Right cardiac atrium (tissue), 5 donors: ENCODE measurements around the gene METTL6. TPM values are rescaled to one million over a fixed set of nuclear protein-coding genes. Genes with fewer than 3 reads are reported as not detected.
A peak's percentile ranks its signal among the peaks of the same experiment; 100 is the strongest.
"Not testable (repeated sequence)": the region's sequence is repeated elsewhere in the genome, so short reads cannot be mapped to it uniquely, and the experiment has no call there.

Experiments
- ATAC-seq, 2 donors: fragments of 200-7000 bp; cut with Tn5 transposase; one replicate each; pipeline versions ENCODE4 v1.8.0 to v1.9.1; 2020; ENCODE audit warnings: moderate library complexity in 2 of 2, mild to moderate bottlenecking in 1 of 2
- DNase-seq, 3 donors: peaks; one replicate each; pipeline ENCODE4 v3.0.0-alpha.2; 2020
- H3K27ac ChIP-seq: one replicate; pipeline ENCODE4 v1.5.1; 2013; ENCODE audit warnings: mild to moderate bottlenecking, low read length, control low read depth, moderate library complexity
- H3K27me3 ChIP-seq: one replicate; pipeline ENCODE4 v1.6.1; 2013; ENCODE audit not compliant: control insufficient read depth, insufficient read depth
- H3K4me1 ChIP-seq: one replicate; pipeline ENCODE4 v1.6.1; 2013; ENCODE audit warnings: low read length; ENCODE audit not compliant: control insufficient read depth, insufficient read depth
- H3K4me3 ChIP-seq: one replicate; pipeline ENCODE4 v1.5.1; 2013; ENCODE audit warnings: low read length, control low read depth
- H3K9me3 ChIP-seq: one replicate; pipeline ENCODE4 v1.6.1; 2013; ENCODE audit warnings: low read length; ENCODE audit not compliant: control insufficient read depth
- WGBS: extraction: QIAGEN DNeasy Blood & Tissue Kit; methylation state at CpG from one replicate; pipeline ENCODE4 v1.1.7; 2013; 5-methylcytosine and 5-hydroxymethylcytosine counted together
- intact Hi-C, 4 donors: fragments of 100-400 bp; cut with DNase I; formaldehyde crosslinking; loops; one replicate each; pipeline versions ENCODE4 v1.11.0 to v1.14.0; 2022 to 2023
- polyA plus RNA-seq: library from polyadenylated mRNA; stranded (reverse); fragments of 200-250 nt; gene quantifications from one replicate; pipeline ENCODE4 v1.2.3, GENCODE V29; 2013
- total RNA-seq, 4 donors: library from RNA; stranded (reverse); fragmentation: NEBNext Ultra II Directional; extraction: Animal tissue kit (Norgen Biotek cat#: 25700); gene quantifications; one replicate each; pipeline ENCODE4 v1.2.1, GENCODE V29; 2021
- donor health status: healthy with polysubstance abuse.
- donor health status: DM: no; HTN: yes; CAD: no.
- donor health status: DM: no; HTN: no; CAD: no.
- donor health status: DM: no; HTN: yes; CAD: no; lungs with severe emphysema.
- donor health status: DM: yes; HTN: yes; CAD: no.

The METTL6 gene
- total and polyA plus RNA-seq, 5 donors = 8.3 to 11.8 (median 10.4) TPM

DNA sequence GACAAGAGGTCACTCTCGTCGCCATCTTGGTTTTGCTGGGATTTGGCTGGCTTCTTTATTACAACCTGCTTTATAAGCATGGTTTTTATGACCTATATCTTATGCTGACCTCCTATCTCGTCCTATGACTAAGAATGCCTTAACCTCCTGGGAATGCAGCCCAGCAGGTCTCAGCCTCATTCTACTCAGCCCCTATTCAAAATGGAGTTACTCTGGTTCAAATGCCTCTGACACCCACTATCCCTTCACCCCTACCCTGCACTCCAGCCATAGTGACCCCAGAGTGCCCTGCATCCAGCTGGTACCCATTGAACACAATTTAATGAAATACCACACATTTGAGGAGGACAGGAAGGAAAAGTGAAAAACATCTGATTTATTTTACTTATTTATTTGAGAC lies 23.4 kb downstream of the METTL6 start:
- no peaks in the 10 kb centered on the region for H3K27me3 ChIP-seq
- no peaks in the 10 kb centered on the region for H3K9me3 ChIP-seq
- no peak overlapping the region for H3K4me3 ChIP-seq
- intact Hi-C loops = loop anchor here in 1 of 4 donors (10.0 kb wide), 1 partner anchor 199 kb away; the partner anchor contains the start of gene CAPN7
- WGBS = 73% methylated on average over 3 of the region's 3 CpGs
- DNase-seq (no peak), ATAC-seq (no peak)
- H3K27ac ChIP-seq = no peak overlapping the region
- no peaks in the 10 kb centered on the region for H3K4me1 ChIP-seq

DNA sequence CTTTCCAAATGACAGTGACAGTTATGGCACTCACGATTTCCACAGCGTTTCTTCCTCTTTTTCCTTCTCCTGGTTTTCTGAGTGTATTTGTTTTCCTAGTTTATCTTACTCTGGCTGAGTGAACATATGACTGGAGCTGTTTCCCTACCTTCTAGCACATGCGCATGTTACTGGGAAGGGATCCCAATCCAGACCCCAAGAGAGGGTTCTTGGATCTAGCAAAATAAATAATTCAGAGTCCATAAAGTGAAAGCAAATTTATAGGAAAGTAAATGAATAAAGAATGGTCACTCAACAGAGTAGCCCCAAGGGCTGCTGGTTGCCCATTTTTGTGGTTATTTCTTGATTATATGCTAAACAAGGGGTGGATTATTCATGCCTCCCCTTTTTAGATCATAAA lies 23.8 kb downstream of the METTL6 start:
- no peak overlapping the region for H3K27ac ChIP-seq
- peak in 1 of 2 donors; percentile 44 for ATAC-seq
- DNase-seq = peak in 1 of 3 donors; percentile 44
- H3K9me3 ChIP-seq = no peaks in the 10 kb centered on the region
- no peaks in the 10 kb centered on the region for H3K27me3 ChIP-seq
- intact Hi-C loops = loop anchor here in 1 of 4 donors (10.0 kb wide), 1 partner anchor 199 kb away; the partner anchor contains the start of gene CAPN7
- no peaks in the 10 kb centered on the region for H3K4me1 ChIP-seq
- 40% methylated on average over 3 of the region's 3 CpGs for WGBS
- no peak overlapping the region for H3K4me3 ChIP-seq

DNA sequence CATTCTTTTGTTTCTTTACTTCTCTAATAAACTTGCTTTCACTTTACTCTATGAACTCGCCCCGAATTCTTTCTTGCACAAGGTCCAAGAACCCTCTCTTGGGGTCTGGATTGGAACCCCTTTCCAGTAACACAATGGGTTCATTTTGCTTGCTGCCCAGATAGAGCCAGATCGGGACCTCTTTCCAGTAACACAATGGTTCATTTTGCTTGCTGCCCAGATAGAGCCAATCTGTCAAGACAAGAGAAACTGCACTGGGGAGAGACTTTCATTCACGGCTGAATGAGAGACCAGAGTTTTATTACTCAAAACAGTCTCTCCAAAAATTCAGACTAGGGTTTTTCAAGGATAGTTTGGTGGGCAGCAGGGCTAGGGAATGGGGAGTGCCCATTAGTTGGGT lies 25.4 kb downstream of the METTL6 start:
- no peaks in the 10 kb centered on the region for H3K4me1 ChIP-seq
- 65% methylated on average over 4 of the region's 4 CpGs for WGBS
- DNase-seq (no peak), ATAC-seq (no peak)
- H3K27me3 ChIP-seq = no peaks in the 10 kb centered on the region
- no peak overlapping the region for H3K27ac ChIP-seq
- no peaks in the 10 kb centered on the region for H3K9me3 ChIP-seq
- no peak overlapping the region for H3K4me3 ChIP-seq
- intact Hi-C loops = loop anchor here in 1 of 4 donors (10.0 kb wide), 1 partner anchor 197 kb away; the partner anchor contains the start of gene CAPN7

DNA sequence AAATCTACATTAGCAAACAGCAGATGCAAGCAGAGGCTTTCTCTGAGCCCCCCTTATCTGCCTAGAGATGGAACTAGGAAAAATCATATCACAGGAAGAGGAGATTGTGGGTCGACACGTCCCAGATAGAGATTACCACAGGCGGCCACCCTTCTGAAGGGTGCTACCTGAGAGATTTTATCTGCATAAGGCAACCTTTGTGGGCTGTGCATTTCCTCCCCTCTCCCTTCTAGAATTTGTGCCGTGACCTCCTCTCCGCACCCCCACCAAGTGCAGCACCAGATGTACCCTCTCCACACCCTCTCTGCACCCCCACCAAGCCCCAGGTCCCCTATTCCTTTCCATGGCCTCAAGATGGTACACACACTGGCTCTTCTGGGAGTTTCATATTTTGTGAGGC lies 27.4 kb downstream of the METTL6 start:
- no peaks in the 10 kb centered on the region for H3K4me1 ChIP-seq
- no peaks in the 10 kb centered on the region for H3K9me3 ChIP-seq
- ATAC-seq (no peak), DNase-seq (no peak)
- 70% methylated on average over 5 of the region's 5 CpGs for WGBS
- H3K27me3 ChIP-seq = no peaks in the 10 kb centered on the region
- H3K27ac ChIP-seq = no peak overlapping the region
- no peak overlapping the region for H3K4me3 ChIP-seq
- intact Hi-C loops = loop anchor here in 1 of 4 donors (10.0 kb wide), 1 partner anchor 195 kb away; the partner anchor contains the start of gene CAPN7

DNA sequence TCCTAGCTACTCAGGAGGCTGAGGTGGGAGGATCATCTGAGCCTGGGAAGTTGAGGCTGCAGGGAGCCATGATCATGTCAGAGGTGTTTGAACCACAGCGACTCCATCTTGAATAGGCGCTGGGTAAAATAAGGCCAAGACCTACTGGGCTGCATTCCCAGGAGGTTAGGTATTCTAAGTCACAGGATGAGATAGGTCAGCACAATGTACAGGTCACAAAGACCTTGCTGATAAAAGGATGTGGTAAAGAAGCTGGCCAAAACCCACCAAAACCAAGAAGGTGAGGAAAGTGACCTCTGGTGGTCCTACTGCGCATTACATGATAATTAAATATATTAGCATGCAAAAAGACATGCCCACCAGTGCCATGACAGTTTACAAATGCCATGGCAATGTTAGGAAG lies 28.6 kb downstream of the METTL6 start:
- intact Hi-C loops, H3K27ac ChIP-seq, ATAC-seq, H3K27me3 ChIP-seq, H3K9me3 ChIP-seq, DNase-seq, H3K4me3 ChIP-seq, H3K4me1 ChIP-seq: not testable (repeated sequence)
- WGBS = 96% methylated on average over 3 of the region's 3 CpGs

DNA sequence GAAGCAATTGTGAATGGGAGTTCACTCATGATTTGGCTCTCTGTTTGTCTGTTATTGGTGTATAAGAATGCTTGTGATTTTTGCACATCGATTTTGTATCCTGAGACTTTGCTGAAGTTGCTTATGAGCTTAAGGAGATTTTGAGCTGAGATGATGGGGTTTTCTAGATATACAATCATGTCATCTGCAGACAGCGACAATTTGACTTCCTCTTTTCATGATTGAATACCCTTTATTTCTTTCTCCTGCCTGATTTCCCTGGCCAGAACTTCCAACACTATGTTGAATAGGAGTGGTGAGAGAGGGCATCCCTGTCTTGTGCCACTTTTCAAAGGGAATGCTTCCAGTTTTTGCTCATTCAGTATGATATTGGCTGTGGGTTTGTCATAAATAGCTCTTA lies 34.1 kb downstream of the METTL6 start:
- WGBS = 85% methylated on average over 2 of the region's 2 CpGs

DNA sequence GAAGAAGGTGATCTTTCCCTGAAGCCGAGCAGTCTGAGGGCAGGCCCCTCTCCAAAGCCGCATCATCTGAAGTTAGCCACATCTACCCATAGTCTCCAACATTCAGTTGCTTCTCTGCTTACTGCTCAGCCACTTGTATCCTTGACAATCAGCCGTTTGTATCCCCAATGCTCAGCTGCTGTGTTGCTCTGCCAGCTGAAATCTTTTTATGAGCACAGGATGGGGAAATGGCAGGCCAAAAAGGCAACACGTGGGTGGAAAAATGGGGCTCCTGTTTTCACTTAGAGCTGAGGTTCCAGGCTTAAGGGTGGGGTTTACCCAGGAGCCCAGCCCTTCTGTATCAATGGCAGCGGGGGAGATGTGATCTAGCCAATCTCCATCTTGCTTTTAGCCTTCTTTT lies 36.3 kb downstream of the METTL6 start:
- WGBS = 74% methylated on average over 5 of the region's 5 CpGs
- no peak for DNase-seq

More for the DNA sequence above, 34.1 kb downstream of the METTL6 start:
- H3K27me3 ChIP-seq, H3K4me3 ChIP-seq, intact Hi-C loops, H3K27ac ChIP-seq, H3K4me1 ChIP-seq, H3K9me3 ChIP-seq, DNase-seq, ATAC-seq: not testable (repeated sequence)

DNA sequence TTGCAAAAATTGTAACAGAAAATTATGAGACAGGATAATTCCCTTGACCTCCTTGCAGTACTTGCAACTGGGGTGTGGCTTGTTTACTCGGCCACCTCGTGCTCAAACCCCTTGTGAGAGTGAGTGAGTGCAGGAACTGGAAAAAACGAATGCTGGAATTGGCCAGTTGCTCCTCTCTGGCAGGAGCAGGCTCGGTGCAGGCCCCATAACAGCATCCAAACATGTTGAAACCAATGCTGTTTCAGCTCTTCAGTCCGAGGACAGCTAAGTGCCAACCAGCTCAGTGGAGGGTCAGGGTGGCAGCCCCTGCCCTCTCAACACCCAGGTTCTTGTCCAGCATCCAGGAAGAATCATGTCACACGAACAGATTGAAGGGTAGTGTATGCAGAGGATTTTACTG lies 36.9 kb downstream of the METTL6 start:
- WGBS = 52% methylated on average over 6 of the region's 6 CpGs
- ATAC-seq = peak; percentile 47 to 51
- intact Hi-C loops = no loop called here
- peak overlapping the region; percentile 10 for H3K27ac ChIP-seq
- no peak overlapping the region for H3K4me3 ChIP-seq
- H3K4me1 ChIP-seq = no peaks in the 10 kb centered on the region
- H3K27me3 ChIP-seq = no peaks in the 10 kb centered on the region
- no peak for DNase-seq
- H3K9me3 ChIP-seq = no peaks in the 10 kb centered on the region

More for the DNA sequence above, 36.3 kb downstream of the METTL6 start:
- Histone ChIP-seq H3K27me3 (no peaks in the 10 kb centered on the region), H3K9me3 (no peaks in the 10 kb centered on the region), H3K27ac (no peak overlapping the region), H3K4me1 (no peaks in the 10 kb centered on the region), H3K4me3 (no peak overlapping the region)
- intact Hi-C loops = no loop called here
- no peak for ATAC-seq

DNA sequence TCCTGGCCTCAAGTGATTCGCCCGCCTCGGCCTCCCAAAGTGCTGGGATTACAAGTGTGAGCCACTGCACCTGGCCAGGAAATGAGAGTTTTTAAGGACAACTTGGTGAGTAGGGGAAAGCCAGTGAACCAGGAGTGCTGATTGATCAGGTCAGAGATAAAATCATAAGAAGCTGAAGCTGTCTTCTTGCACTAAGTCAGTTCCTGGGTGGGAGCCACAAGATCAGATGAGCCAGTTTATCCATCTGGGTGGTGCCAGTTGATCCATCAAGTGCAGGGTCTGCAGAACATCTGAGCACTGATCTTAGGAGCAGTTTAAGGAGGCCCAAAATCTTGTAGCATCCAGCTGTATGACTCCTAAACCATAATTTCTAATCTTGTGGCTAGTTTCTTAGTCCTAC lies 39.0 kb downstream of the METTL6 start:
- not testable (repeated sequence) for DNase-seq, H3K27ac ChIP-seq, H3K4me3 ChIP-seq, H3K4me1 ChIP-seq, H3K9me3 ChIP-seq, H3K27me3 ChIP-seq, ATAC-seq
- intact Hi-C loops = loop anchor here in 1 of 4 donors (10.0 kb wide), 1 partner anchor 184 kb away; the partner anchor contains the start of gene CAPN7
- WGBS = 92% methylated on average over 3 of the region's 3 CpGs

DNA sequence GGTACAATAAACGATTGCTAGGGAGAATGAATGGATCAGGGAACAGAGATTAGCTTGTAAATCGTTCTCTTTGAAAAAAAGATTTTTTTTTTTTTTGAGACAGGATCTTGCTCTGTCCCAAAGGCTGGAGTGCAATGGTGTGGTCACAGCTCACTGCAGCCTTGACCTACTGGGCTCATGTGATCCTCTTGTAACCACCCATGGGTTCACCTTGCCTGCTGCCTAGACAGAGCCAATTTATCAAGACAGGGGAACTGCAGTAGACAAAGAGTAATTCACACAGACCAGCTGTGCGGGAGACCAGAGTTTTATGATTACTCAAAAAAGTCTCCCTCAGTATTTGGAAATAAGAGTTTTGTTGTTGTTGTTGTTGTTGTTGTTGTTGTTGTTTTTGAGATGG lies 39.6 kb downstream of the METTL6 start:
- H3K9me3 ChIP-seq = no peaks in the 10 kb centered on the region
- no peaks in the 10 kb centered on the region for H3K27me3 ChIP-seq
- intact Hi-C loops = loop anchor here in 1 of 4 donors (10.0 kb wide), 1 partner anchor 183 kb away; the partner anchor contains the start of gene CAPN7
- no peak overlapping the region for H3K27ac ChIP-seq
- WGBS = 78% methylated on average over 3 of the region's 3 CpGs
- ATAC-seq (no peak), DNase-seq (no peak)
- no peaks in the 10 kb centered on the region for H3K4me1 ChIP-seq
- H3K4me3 ChIP-seq = no peak overlapping the region

DNA sequence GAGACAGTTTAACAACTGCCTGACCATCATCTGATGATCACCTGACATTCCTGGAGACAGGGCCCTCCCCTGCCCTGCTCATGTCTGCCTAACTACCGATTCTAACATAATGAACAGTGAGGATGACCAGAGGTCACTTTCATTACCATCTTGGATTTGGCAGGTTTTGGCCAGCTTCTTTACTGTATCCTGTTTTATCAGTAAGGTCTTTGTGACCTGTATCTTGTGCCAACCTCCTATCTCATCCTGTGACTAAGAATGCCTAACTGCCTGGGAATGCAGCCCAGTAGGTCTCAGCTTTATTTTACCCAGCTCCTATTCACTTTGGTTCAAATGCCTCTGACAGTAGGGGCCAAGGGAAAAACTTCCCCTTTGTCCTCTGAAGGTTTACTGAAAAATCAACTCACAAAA lies 40.2 kb downstream of the METTL6 start:
- Histone ChIP-seq H3K4me3 (no peak overlapping the region), H3K27me3 (no peaks in the 10 kb centered on the region), H3K27ac (no peak overlapping the region), H3K9me3 (no peaks in the 10 kb centered on the region), H3K4me1 (no peaks in the 10 kb centered on the region)
- intact Hi-C loops = loop anchor here in 1 of 4 donors (10.0 kb wide), 1 partner anchor 182 kb away; the partner anchor contains the start of gene CAPN7
- DNase-seq (no peak), ATAC-seq (peak; percentile 31 to 50)
- 38% methylated on average over 1 of the region's 1 CpG for WGBS

DNA sequence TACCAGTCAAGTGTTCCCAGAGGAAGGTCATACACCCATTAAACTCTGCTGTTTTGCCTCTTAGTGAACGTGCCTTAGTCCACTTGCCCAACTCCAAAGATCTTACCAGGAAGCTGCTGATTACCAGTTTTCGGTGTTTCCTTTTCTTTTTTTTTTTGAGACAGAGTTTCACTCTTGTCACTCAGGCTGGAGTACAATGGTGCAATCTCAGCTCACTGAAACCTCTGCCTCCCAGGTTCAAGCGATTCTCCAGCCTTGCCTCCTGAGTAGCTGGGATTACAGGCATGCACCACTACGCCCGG lies 40.7 kb downstream of the METTL6 start:
- not testable (repeated sequence) for H3K27ac ChIP-seq, H3K4me3 ChIP-seq, H3K9me3 ChIP-seq, DNase-seq, ATAC-seq, H3K4me1 ChIP-seq, H3K27me3 ChIP-seq
- WGBS = 88% methylated on average over 5 of the region's 5 CpGs
- intact Hi-C loops = loop anchor here in 1 of 4 donors (10.0 kb wide), 1 partner anchor 182 kb away; the partner anchor contains the start of gene CAPN7
